ENCODE measurements around the gene DAPK1.

DAPK1 gene

GRCh38 chr9:87751423-87751822 is 253.8 kb downstream of the DAPK1 start:
- no peak for ATAC-seq

GRCh38 chr9:87751868-87752267 is 254.2 kb downstream of the DAPK1 start:
- ATAC-seq = no peak

- ATAC-seq = no peak
Observed at GRCh38 chr9:87753313-87753712, 255.6 kb downstream of the DAPK1 start.

Data from activated CD4-positive, CD25-positive, alpha-beta regulatory T cell treated with anti-CD3 and anti-CD28 coated beads, Interleukin-2, amount 50 U/mL, for 24 hours (primary cell).